Ishikawa (cell line): Measurements from ENCODE around the gene KLHL7.

Experiments
- CEBPB ChIP-seq: IDR thresholded peaks from 2 replicates; pipeline ENCODE4 v1.6.1; 2012
- CREB1 ChIP-seq: IDR thresholded peaks from 2 replicates; pipeline ENCODE4 v1.6.1; 2012; ENCODE audit warnings: low read depth
- EGR1 ChIP-seq: IDR thresholded peaks from 2 replicates; pipeline ENCODE4 v1.6.1; 2012
- EP300 ChIP-seq: IDR thresholded peaks from 2 replicates; pipeline ENCODE4 v1.6.1; 2012; ENCODE audit warnings: borderline replicate concordance
- FOXM1 ChIP-seq: IDR thresholded peaks from 2 replicates; pipeline ENCODE4 v1.6.1; 2012; ENCODE audit warnings: low read depth, borderline replicate concordance
- MAX ChIP-seq: IDR thresholded peaks from 2 replicates; pipeline ENCODE4 v1.6.1; 2012
- NFIC ChIP-seq: IDR thresholded peaks from 2 replicates; pipeline ENCODE4 v1.6.1; 2012
- RAD21 ChIP-seq: IDR thresholded peaks from 2 replicates; pipeline ENCODE4 v1.6.1; 2012; ENCODE audit warnings: low read depth
- REST ChIP-seq: IDR thresholded peaks from 2 replicates; pipeline ENCODE4 v1.6.1; 2012; ENCODE audit warnings: low read depth, mild to moderate bottlenecking
- TAF1 ChIP-seq: IDR thresholded peaks from 2 replicates; pipeline ENCODE4 v1.6.1; 2012; ENCODE audit warnings: low read depth, mild to moderate bottlenecking
- TCF12 ChIP-seq: IDR thresholded peaks from 2 replicates; pipeline ENCODE4 v1.6.1; 2012; ENCODE audit warnings: low read depth
- TEAD4 ChIP-seq: IDR thresholded peaks from 2 replicates; pipeline ENCODE4 v1.6.1; 2012
- USF1 ChIP-seq: IDR thresholded peaks from 2 replicates; pipeline ENCODE4 v1.6.1; 2012
- YY1 ChIP-seq: IDR thresholded peaks from 2 replicates; pipeline ENCODE4 v1.6.1; 2012; ENCODE audit warnings: low read depth
- ZBTB7A ChIP-seq: IDR thresholded peaks from 2 replicates; pipeline ENCODE4 v1.6.1; 2012; ENCODE audit warnings: low read depth

The KLHL7 gene

GRCh38 chr7:23120106-23120505 is 14.5 kb downstream of the KLHL7 start:
- no peak for TF ChIP-seq ZBTB7A
- no peak for TF ChIP-seq YY1
- TF ChIP-seq USF1: no peak
- TF ChIP-seq MAX: no peak
- TF ChIP-seq NFIC: no peak
- no peak for TF ChIP-seq FOXM1
- TF ChIP-seq TEAD4: no peak
- TF ChIP-seq EP300: no peak
- no peak for TF ChIP-seq TCF12
- TF ChIP-seq TAF1: no peak
- TF ChIP-seq REST: no peak
- no peak for TF ChIP-seq EGR1
- TF ChIP-seq RAD21: no peak
- TF ChIP-seq CREB1: no peak
- no peak for TF ChIP-seq CEBPB

- TF ChIP-seq TAF1 (no peak), FOXM1 (no peak), ZBTB7A (no peak), EGR1 (no peak), TEAD4 (no peak), CREB1 (no peak), RAD21 (no peak), MAX (no peak), REST (no peak), TCF12 (no peak), USF1 (no peak), NFIC (no peak), YY1 (no peak), EP300 (no peak), CEBPB (no peak)
Measured at GRCh38 chr7:23121165-23121564, 15.6 kb downstream of the KLHL7 start.

GRCh38 chr7:23123007-23123406 is 17.4 kb downstream of the KLHL7 start:
- TF ChIP-seq YY1 (no peak), CREB1 (no peak), MAX (no peak), CEBPB (no peak), RAD21 (no peak), USF1 (no peak)

GRCh38 chr7:23123465-23123864 is 17.9 kb downstream of the KLHL7 start:
- TF ChIP-seq ZBTB7A: no peak
- TF ChIP-seq TCF12: no peak
- no peak for TF ChIP-seq EGR1
- no peak for TF ChIP-seq USF1
- no peak for TF ChIP-seq CEBPB
- no peak for TF ChIP-seq FOXM1
- TF ChIP-seq TEAD4: no peak
- no peak for TF ChIP-seq RAD21
- TF ChIP-seq MAX: no peak
- TF ChIP-seq TAF1: no peak
- no peak for TF ChIP-seq YY1
- no peak for TF ChIP-seq CREB1
- TF ChIP-seq NFIC: no peak
- TF ChIP-seq EP300: no peak
- TF ChIP-seq REST: no peak
